AG10803 (cell line): Measurements from ENCODE around the gene ZNF366.

Experiments used
- DNase-seq: peaks from one replicate; pipeline ENCODE4 v3.0.0; 2010; ENCODE audit warnings: low read depth
- H3K4me3 ChIP-seq: 2 replicates; pipeline ENCODE4 v1.5.1; 2011; ENCODE audit warnings: mild to moderate bottlenecking, low read length, control low read depth
- CTCF ChIP-seq: conservative IDR thresholded peaks from 2 replicates; pipeline ENCODE4 v1.5.1; 2011; ENCODE audit warnings: mild to moderate bottlenecking, low read length, control low read depth, inconsistent platforms

ZNF366 gene

GRCh38 chr5:72426019-72426418, 81.2 kb downstream of the ZNF366 start:
- DNase-seq = no peak
- TF ChIP-seq CTCF = no peak
- no peak overlapping the region for H3K4me3 ChIP-seq

- no peak overlapping the region for H3K4me3 ChIP-seq
Measured at GRCh38 chr5:72418271-72418670, 88.9 kb downstream of the ZNF366 start.

GRCh38 chr5:72417333-72418062, 89.7 kb downstream of the ZNF366 start:
- no peak for TF ChIP-seq CTCF
- no peak for DNase-seq
- H3K4me3 ChIP-seq = no peak overlapping the region

More at GRCh38 chr5:72418271-72418670, 88.9 kb downstream of the ZNF366 start:
- no peak for DNase-seq
- no peak for TF ChIP-seq CTCF

GRCh38 chr5:72415616-72416325, 91.4 kb downstream of the ZNF366 start:
- H3K4me3 ChIP-seq = no peak overlapping the region
- DNase-seq = no peak
- TF ChIP-seq CTCF = no peak

GRCh38 chr5:72412283-72413055, 94.7 kb downstream of the ZNF366 start:
- H3K4me3 ChIP-seq = no peak overlapping the region
- TF ChIP-seq CTCF = peak; percentile 83
- DNase-seq = peak; percentile 89

GRCh38 chr5:72410688-72411295, 96.4 kb downstream of the ZNF366 start:
- peak; percentile 58 for DNase-seq
- no peak overlapping the region for H3K4me3 ChIP-seq
- TF ChIP-seq CTCF = no peak
